Cortex of kidney (tissue), 1 donor: ENCODE measurements around the gene SSNA1.
A peak's percentile ranks its signal among the peaks of the same experiment; 100 is the strongest.

Experiments used
- DNase-seq: peaks from one replicate; lab custom pipeline; 2025; lab: John Stamatoyannopoulos, UW

The SSNA1 gene

GRCh38 chr9:137188490-137189296 lies at the start of gene SSNA1, which contains the start of gene ANAPC2:
Gene SSNA1, plus strand, starts transcription at chr9:137188676. Its CDS starts 51 bp downstream, at chr9:137188727.
Gene ANAPC2, minus strand, starts transcription at chr9:137188560. Its CDS starts 28 bp downstream, at chr9:137188532.
- DNase-seq: peak; percentile 79

- DNase-seq: no peak
These were observed 49.6 kb upstream of the SSNA1 start, which contains the start of gene GRIN1 for GRCh38 chr9:137138722-137139467. Gene GRIN1, plus strand, starts transcription at chr9:137139154. Its CDS starts 333 bp downstream, at chr9:137139487.

- no peak for DNase-seq
These were observed 48.9 kb upstream of the SSNA1 start for GRCh38 chr9:137139468-137140150.

GRCh38 chr9:137140151-137141012 lies 48.1 kb upstream of the SSNA1 start:
- DNase-seq: no peak

GRCh38 chr9:137141050-137141810 lies 47.2 kb upstream of the SSNA1 start:
- DNase-seq: no peak

- DNase-seq: no peak
These were observed 46.2 kb upstream of the SSNA1 start for GRCh38 chr9:137141976-137142936.

GRCh38 chr9:137143459-137143858 lies 45.0 kb upstream of the SSNA1 start:
- DNase-seq: no peak

- no peak for DNase-seq
These were observed 42.5 kb upstream of the SSNA1 start for GRCh38 chr9:137145731-137146526.

GRCh38 chr9:137146527-137146918 lies 42.0 kb upstream of the SSNA1 start:
- no peak for DNase-seq

- DNase-seq: no peak
These were observed 41.2 kb upstream of the SSNA1 start for GRCh38 chr9:137147091-137147792.

- DNase-seq: no peak
These were observed 40.7 kb upstream of the SSNA1 start for GRCh38 chr9:137147793-137148160.

GRCh38 chr9:137148242-137148641 lies 40.2 kb upstream of the SSNA1 start:
- DNase-seq: no peak

- no peak for DNase-seq
These were observed 39.8 kb upstream of the SSNA1 start for GRCh38 chr9:137148661-137149060.

GRCh38 chr9:137149363-137149762 lies 39.1 kb upstream of the SSNA1 start:
- no peak for DNase-seq

- DNase-seq: no peak
These were observed 38.4 kb upstream of the SSNA1 start for GRCh38 chr9:137149942-137150616.

- no peak for DNase-seq
These were observed 37.6 kb upstream of the SSNA1 start for GRCh38 chr9:137150617-137151457.
